Measurements from ENCODE around the gene CGB2.

CGB2 gene

DNA sequence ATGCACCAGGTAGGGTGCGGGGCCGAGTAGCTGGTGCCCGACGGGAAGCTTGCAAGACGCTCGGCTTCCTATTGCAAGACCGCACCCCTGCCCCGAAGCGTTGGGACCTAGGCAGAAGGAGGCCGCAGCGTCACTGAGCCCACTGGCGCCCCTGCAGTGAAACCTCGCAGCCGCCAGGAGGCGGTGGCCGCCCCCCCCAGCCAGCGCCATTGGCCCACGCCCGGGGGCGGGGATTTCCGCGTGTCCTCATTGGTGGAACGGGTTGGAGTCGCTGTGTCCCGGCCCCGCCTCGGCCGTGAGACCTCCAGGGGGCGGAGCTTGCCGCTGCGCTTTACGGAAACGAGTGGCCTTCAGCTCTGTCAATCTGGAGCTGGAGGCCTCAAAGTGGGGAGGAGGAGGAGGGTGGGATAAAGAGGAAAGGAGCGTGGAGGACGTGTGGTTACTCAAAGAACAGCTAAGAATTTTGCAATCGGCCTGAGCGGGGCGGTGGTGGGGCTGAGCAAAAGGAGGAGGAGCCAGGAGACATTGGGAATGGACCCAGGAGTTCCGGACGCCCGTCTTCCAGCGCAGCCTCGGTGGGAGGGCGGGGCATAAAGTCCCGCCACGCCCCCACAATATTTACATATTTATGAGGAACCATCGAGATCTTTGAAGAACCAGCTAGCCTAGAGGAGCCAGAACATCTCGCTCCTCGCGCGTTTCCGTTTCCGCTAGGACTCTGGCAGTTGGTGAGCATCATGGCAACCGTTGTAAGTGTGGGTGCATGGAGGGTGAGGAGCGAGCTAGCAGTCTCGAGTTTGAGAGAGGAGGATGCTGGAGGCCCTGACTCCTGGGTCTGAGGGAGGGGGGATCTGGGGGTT is 38.3 kb upstream of the CGB2 start, which contains the start of the genes GYS1 and RUVBL2:
Gene GYS1, minus strand, starts transcription at position 135 of the 860 bp plus-strand sequence. CDS start 197 bp downstream, outside the sequence.
Gene RUVBL2, plus strand, starts transcription at position 713 of the 860 bp plus-strand sequence. Its CDS starts 25 bp downstream, at position 738.
- Mint-ChIP-seq H3K27me3 (no peaks in the 10 kb centered on the region), H3K27ac (ENCODE audit: low read depth) (peak within 1 kb of the TSS; percentile 87), H3K9me3 (no peaks in the 10 kb centered on the region), H3K36me3 (ENCODE audit: insufficient read depth) (peaks cover 21% of the 10 kb centered on the region), H3K4me3 (peak within 1 kb of the TSS; percentile 87), H3K4me1 (peaks cover 45% of the 10 kb centered on the region)
- ATAC-seq (replicated peaks; ENCODE audit: extremely low read depth, poor library complexity, severe bottlenecking) (peak; percentile 94), DNase-seq (ENCODE audit: low spot score in 2 of 2) (peak; percentile 96 to 99)

DNA sequence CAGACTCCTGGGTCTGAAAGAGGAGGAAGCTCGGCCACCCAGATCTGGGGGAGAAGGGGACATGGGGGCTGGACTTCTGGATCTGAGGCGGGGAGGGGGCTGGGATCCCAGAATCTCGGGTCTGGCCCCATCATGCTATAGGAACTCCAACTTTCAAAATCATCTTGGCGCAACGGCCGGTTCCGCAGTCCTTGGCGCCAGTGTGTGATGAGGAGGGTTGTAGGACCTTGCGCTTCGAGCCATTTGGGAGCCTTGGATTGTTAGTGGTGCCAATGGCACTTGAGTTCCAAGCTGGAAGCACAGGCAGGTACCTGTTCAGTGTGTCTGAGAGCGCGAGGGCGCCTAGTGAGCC is 37.7 kb upstream of the CGB2 start:
- no peaks in the 10 kb centered on the region for H3K27me3 Mint-ChIP-seq
- no peaks in the 10 kb centered on the region for H3K9me3 Mint-ChIP-seq
- H3K27ac Mint-ChIP-seq (ENCODE audit: low read depth) = peak overlapping the region; percentile 87
- H3K4me3 Mint-ChIP-seq = peak overlapping the region; percentile 87
- H3K36me3 Mint-ChIP-seq (ENCODE audit: insufficient read depth) = peaks cover 17% of the 10 kb centered on the region
- DNase-seq (ENCODE audit: low spot score in 2 of 2) = no peak
- ATAC-seq (replicated peaks; ENCODE audit: extremely low read depth, poor library complexity, severe bottlenecking) = no peak
- peaks cover 45% of the 10 kb centered on the region for H3K4me1 Mint-ChIP-seq

DNA sequence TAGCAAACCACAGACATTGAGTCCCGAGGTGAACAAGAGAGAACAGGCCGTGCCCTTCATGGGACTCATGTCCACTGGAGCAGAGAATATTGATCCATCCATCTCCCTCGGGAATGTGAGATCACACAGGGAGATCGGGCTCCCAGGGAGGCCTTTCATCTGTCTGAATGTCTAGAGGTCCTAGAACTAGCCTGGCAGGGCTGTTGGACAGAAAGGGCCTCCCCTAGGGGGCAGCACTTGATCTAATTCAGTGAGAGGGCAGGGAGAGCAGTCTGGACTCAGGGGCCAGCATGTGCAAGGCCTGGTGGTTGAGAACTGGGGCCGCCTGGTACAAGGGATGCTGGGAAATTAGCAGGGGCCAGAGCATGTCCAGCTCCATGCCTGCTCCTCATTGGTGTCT is 33.7 kb upstream of the CGB2 start:
- H3K4me1 Mint-ChIP-seq = peaks cover 33% of the 10 kb centered on the region
- peaks cover 8% of the 10 kb centered on the region for H3K36me3 Mint-ChIP-seq (ENCODE audit: insufficient read depth)
- ATAC-seq (replicated peaks; ENCODE audit: extremely low read depth, poor library complexity, severe bottlenecking) (no peak), DNase-seq (ENCODE audit: low spot score in 2 of 2) (peak in 1 of 2 donors; percentile 33)
- no peak overlapping the region for H3K4me3 Mint-ChIP-seq
- H3K27ac Mint-ChIP-seq (ENCODE audit: low read depth) = no peak overlapping the region
- no peaks in the 10 kb centered on the region for H3K27me3 Mint-ChIP-seq
- no peaks in the 10 kb centered on the region for H3K9me3 Mint-ChIP-seq

DNA sequence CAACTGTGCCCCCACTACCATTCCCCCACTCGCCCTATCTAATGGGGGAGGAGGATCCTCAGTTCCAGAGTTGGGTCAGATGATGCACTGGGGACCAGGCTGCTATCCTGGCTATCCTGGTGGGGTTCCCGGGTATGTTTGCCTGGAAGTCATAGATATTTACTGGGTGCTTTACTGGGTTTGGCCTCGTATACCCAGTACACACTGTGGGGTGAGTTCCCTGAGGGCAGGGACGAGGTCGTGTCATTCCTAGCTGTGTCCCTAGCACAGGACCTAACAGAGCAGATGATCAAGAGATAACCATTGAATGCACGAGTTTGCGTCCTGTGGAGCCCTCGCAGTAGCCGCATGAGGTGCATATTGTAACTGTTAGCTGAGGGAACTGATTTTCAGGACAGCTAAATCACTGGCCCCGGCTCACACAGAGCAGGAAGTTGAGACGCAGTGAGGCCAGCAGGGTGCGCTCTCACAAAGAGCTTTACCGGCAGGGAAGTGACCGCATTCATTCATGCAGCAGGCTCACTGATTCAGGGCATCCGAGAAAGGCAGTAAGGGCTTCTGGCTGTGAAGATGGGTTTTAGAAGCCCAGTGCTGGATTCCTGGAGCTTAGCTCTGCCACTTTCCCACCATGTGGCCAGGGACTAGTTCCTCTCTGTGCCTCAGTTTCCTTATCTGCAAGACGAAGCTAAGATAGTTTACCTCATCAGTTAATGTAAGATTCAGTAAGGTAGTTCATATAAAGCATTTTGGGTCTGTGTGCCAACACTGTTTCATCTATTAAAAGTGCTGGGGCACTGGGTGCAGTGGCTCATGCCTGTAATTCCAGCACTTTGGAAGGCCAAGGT is 32.0 kb upstream of the CGB2 start:
- H3K9me3 Mint-ChIP-seq = no peaks in the 10 kb centered on the region
- peak; percentile 42 to 52 for DNase-seq (ENCODE audit: low spot score in 2 of 2)
- peak; percentile 82 for ATAC-seq (replicated peaks; ENCODE audit: extremely low read depth, poor library complexity, severe bottlenecking)
- H3K27me3 Mint-ChIP-seq = no peaks in the 10 kb centered on the region
- H3K4me3 Mint-ChIP-seq = no peak overlapping the region
- H3K36me3 Mint-ChIP-seq (ENCODE audit: insufficient read depth) = peaks cover 15% of the 10 kb centered on the region
- peaks cover 20% of the 10 kb centered on the region for H3K4me1 Mint-ChIP-seq
- no peak overlapping the region for H3K27ac Mint-ChIP-seq (ENCODE audit: low read depth)

DNA sequence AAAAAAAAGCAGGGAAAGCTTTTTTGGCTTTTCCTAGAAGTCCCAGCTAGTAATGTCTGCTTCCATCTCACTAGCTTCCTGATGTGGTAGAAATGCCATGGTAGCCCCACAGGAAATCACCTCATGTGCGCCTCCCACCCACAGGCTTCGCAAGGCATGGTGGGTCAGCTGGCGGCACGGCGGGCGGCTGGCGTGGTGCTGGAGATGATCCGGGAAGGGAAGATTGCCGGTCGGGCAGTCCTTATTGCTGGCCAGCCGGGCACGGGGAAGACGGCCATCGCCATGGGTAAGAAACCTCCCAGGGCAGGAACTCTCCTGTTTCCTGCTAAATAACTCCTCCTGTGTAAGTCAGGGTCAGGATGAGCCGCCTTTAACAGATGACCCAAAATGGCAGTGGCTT is 27.6 kb upstream of the CGB2 start:
- ATAC-seq (replicated peaks; ENCODE audit: extremely low read depth, poor library complexity, severe bottlenecking) = no peak
- Mint-ChIP-seq H3K4me3 (no peak overlapping the region), H3K9me3 (no peaks in the 10 kb centered on the region), H3K27ac (ENCODE audit: low read depth) (no peak overlapping the region), H3K36me3 (ENCODE audit: insufficient read depth) (peaks cover 30% of the 10 kb centered on the region), H3K4me1 (peaks cover 6% of the 10 kb centered on the region), H3K27me3 (no peaks in the 10 kb centered on the region)
- DNase-seq (ENCODE audit: low spot score in 2 of 2) = no peak

DNA sequence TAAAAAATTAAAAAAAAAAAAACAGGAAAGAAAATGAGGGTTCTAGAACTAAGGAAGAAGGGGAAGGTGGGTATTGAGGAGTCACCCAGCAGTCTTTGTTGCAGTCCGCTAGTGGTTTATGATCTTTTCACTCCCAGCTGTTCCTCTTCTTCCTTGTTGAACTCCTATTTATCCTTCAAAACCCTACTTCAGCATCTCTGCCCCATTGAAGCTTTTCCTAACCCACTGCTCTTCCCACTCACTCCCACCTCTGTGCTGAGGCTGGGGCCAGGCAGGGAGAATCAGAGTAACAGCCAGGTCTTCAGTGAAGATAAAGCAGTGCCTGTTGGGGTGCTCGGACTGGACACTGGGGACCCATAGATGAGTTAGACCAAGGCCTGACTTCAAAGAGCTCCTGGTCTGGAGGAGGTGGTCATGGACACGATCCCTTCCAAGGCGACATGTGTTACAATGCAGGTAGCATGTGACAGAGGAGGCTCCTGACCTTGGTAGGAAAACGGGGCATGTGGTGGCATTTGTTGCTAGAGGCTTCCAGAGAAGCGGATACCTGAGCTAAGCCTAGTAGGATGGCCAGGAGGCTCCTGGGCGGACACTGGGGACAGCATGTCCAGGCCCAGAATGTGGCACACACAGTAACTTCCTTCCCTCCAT is 26.6 kb upstream of the CGB2 start:
- Mint-ChIP-seq H3K36me3 (ENCODE audit: insufficient read depth) (peaks cover 28% of the 10 kb centered on the region), H3K27ac (ENCODE audit: low read depth) (no peak overlapping the region), H3K9me3 (no peaks in the 10 kb centered on the region)

DNA sequence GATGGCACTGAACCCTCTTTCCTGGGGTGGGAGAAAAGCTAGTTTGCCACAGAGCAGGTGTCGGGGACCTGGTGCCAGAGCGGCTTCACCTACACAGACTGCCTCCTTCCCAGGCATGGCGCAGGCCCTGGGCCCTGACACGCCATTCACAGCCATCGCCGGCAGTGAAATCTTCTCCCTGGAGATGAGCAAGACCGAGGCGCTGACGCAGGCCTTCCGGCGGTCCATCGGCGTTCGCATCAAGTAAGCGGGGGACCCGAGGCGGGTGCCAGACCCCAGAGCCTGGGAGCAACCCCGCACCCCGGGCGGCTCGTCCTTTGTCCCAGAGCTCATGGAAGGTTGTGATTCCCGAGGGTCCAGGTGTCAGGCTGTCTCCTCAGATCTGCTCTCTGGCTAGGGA is 24.8 kb upstream of the CGB2 start:
- peaks cover 31% of the 10 kb centered on the region for H3K36me3 Mint-ChIP-seq (ENCODE audit: insufficient read depth)
- no peaks in the 10 kb centered on the region for H3K4me1 Mint-ChIP-seq
- no peaks in the 10 kb centered on the region for H3K27me3 Mint-ChIP-seq
- no peak overlapping the region for H3K4me3 Mint-ChIP-seq
- H3K9me3 Mint-ChIP-seq = no peaks in the 10 kb centered on the region
- H3K27ac Mint-ChIP-seq (ENCODE audit: low read depth) = no peak overlapping the region
- ATAC-seq (replicated peaks; ENCODE audit: extremely low read depth, poor library complexity, severe bottlenecking) (no peak), DNase-seq (ENCODE audit: low spot score in 2 of 2) (no peak)

More for the DNA sequence above, 26.6 kb upstream of the CGB2 start:
- H3K4me3 Mint-ChIP-seq = no peak overlapping the region
- no peaks in the 10 kb centered on the region for H3K4me1 Mint-ChIP-seq
- DNase-seq (ENCODE audit: low spot score in 2 of 2) (no peak), ATAC-seq (replicated peaks; ENCODE audit: extremely low read depth, poor library complexity, severe bottlenecking) (no peak)
- no peaks in the 10 kb centered on the region for H3K27me3 Mint-ChIP-seq

DNA sequence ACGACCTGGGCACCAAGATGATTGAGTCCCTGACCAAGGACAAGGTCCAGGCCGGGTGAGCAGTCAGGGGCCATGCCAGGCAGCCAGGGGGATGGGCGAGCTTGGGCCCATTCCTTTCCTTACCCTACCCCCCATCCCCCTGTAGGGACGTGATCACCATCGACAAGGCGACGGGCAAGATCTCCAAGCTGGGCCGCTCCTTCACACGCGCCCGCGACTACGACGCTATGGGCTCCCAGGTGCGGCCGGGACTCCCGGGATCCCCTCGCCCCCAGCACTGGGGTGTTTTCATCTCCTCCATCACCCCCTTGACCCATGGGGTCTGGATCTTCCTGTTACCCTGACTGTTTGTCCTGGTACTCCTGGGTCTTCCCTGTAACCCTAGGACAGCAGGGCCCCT is 21.9 kb upstream of the CGB2 start:
- Mint-ChIP-seq H3K4me1 (no peaks in the 10 kb centered on the region), H3K36me3 (ENCODE audit: insufficient read depth) (peaks cover 19% of the 10 kb centered on the region), H3K4me3 (no peak overlapping the region), H3K9me3 (no peaks in the 10 kb centered on the region), H3K27me3 (no peaks in the 10 kb centered on the region), H3K27ac (ENCODE audit: low read depth) (no peak overlapping the region)
- no peak for DNase-seq (ENCODE audit: low spot score in 2 of 2)
- ATAC-seq (replicated peaks; ENCODE audit: extremely low read depth, poor library complexity, severe bottlenecking) = no peak

DNA sequence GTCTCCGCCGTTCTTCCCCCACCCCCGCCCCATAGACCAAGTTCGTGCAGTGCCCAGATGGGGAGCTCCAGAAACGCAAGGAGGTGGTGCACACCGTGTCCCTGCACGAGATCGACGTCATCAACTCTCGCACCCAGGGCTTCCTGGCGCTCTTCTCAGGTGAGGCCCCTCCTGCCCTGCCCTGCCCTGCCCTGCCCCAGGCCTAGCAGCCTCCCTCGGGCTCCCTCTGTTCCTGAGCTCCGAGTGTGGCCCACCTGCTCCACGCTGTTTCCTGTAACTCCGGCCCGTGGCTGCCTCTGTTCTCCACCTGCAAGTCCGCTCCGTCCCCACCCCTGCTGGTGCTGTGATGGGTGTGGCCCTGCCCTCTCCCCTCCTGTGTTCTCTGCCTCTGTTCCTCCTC is 21.2 kb upstream of the CGB2 start:
- DNase-seq (ENCODE audit: low spot score in 2 of 2) = no peak
- peaks cover 19% of the 10 kb centered on the region for H3K36me3 Mint-ChIP-seq (ENCODE audit: insufficient read depth)
- no peak overlapping the region for H3K4me3 Mint-ChIP-seq
- no peak overlapping the region for H3K27ac Mint-ChIP-seq (ENCODE audit: low read depth)
- H3K9me3 Mint-ChIP-seq = no peaks in the 10 kb centered on the region
- no peaks in the 10 kb centered on the region for H3K4me1 Mint-ChIP-seq
- no peak for ATAC-seq (replicated peaks; ENCODE audit: extremely low read depth, poor library complexity, severe bottlenecking)
- no peaks in the 10 kb centered on the region for H3K27me3 Mint-ChIP-seq

DNA sequence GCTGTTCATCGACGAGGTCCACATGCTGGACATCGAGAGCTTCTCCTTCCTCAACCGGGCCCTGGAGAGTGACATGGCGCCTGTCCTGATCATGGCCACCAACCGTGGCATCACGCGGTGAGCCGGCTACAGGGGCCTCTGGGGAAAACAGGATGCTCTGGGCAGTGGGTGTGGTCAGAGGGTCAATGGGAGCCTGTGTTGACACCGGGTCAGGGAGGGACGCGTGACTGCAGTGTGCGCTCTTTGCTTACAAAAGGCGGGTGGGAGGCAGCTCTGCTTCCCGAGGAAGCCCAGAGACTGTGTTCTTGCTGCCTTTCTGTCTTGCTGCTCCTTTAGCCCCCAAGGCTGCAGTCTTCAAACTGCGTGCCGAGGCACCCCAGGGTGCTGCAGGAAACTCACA is 20.5 kb upstream of the CGB2 start:
- Mint-ChIP-seq H3K9me3 (no peaks in the 10 kb centered on the region), H3K27ac (ENCODE audit: low read depth) (no peak overlapping the region), H3K36me3 (ENCODE audit: insufficient read depth) (peaks cover 18% of the 10 kb centered on the region), H3K4me1 (no peaks in the 10 kb centered on the region), H3K27me3 (no peaks in the 10 kb centered on the region), H3K4me3 (no peak overlapping the region)
- ATAC-seq (replicated peaks; ENCODE audit: extremely low read depth, poor library complexity, severe bottlenecking) (no peak), DNase-seq (ENCODE audit: low spot score in 2 of 2) (no peak)

DNA sequence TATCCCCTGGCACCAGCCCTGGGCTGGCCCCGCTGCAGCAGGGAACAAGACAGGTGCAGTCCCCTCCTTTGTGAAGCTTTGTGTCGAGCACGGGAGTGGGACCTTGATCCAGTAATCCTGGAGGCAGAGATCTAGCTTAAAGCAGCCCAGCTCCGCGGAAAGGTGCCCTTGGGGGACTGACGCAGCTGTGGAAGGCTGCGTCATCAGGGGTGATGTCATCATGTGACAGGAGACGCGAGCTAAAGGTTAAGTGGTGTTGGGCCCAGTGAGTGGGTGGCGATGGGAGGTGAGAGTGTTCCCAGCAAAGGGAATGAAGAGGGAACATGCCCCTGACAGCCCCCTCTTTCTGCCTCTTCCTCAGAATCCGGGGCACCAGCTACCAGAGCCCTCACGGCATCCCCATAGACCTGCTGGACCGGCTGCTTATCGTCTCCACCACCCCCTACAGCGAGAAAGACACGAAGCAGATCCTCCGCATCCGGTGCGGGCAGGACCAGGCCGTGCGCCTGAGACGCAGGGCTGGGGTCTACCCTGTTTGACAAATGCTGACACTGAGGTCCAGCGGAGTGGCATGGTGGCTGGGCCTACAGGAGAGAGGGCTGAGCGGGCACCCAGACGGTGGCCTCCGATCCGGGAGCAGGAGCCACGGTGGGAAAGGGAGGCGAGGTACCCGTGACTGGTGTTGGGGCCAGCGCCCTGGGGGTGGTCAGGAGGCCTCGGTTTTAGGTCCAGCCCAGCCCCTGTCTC is 17.4 kb upstream of the CGB2 start:
- Mint-ChIP-seq H3K27ac (ENCODE audit: low read depth) (no peak overlapping the region), H3K9me3 (no peaks in the 10 kb centered on the region), H3K27me3 (no peaks in the 10 kb centered on the region), H3K36me3 (ENCODE audit: insufficient read depth) (peaks cover 6% of the 10 kb centered on the region), H3K4me3 (no peak overlapping the region), H3K4me1 (peaks cover 10% of the 10 kb centered on the region)
- DNase-seq (ENCODE audit: low spot score in 2 of 2) (no peak), ATAC-seq (replicated peaks; ENCODE audit: extremely low read depth, poor library complexity, severe bottlenecking) (no peak)

DNA sequence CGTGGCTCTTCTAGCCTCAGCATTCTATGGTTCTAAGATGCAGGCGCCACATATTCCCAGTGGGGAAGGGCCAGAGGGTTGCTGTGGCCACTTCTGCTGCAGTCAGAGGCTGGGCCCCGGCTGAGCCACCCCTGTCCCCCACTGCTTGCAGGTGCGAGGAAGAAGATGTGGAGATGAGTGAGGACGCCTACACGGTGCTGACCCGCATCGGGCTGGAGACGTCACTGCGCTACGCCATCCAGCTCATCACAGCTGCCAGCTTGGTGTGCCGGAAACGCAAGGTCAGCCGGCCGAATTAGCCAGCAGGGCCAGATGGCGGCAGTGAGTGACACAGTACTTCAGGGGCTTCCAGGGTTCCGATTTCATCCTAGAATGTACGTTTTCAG is 16.8 kb upstream of the CGB2 start:
- no peaks in the 10 kb centered on the region for H3K27me3 Mint-ChIP-seq
- no peak for DNase-seq (ENCODE audit: low spot score in 2 of 2)
- no peak overlapping the region for H3K4me3 Mint-ChIP-seq
- no peak overlapping the region for H3K27ac Mint-ChIP-seq (ENCODE audit: low read depth)
- no peaks in the 10 kb centered on the region for H3K9me3 Mint-ChIP-seq
- peaks cover 6% of the 10 kb centered on the region for H3K36me3 Mint-ChIP-seq (ENCODE audit: insufficient read depth)
- H3K4me1 Mint-ChIP-seq = peaks cover 16% of the 10 kb centered on the region
- no peak for ATAC-seq (replicated peaks; ENCODE audit: extremely low read depth, poor library complexity, severe bottlenecking)

All from central memory CD8-positive, alpha-beta T cell (primary cell).